GM21447 (cell line): ENCODE results near the gene GPR15LG.

Experiments
- ATAC-seq: cut with Tn5 transposase; IDR thresholded peaks from one replicate; pipeline ENCODE4 v1.9.1; 2021; ENCODE audit not compliant: unreplicated experiment

The GPR15LG gene

GRCh38 chr10:84214046-84214572 is 40.5 kb downstream of the GPR15LG start:
- ATAC-seq: no peak

DNA sequence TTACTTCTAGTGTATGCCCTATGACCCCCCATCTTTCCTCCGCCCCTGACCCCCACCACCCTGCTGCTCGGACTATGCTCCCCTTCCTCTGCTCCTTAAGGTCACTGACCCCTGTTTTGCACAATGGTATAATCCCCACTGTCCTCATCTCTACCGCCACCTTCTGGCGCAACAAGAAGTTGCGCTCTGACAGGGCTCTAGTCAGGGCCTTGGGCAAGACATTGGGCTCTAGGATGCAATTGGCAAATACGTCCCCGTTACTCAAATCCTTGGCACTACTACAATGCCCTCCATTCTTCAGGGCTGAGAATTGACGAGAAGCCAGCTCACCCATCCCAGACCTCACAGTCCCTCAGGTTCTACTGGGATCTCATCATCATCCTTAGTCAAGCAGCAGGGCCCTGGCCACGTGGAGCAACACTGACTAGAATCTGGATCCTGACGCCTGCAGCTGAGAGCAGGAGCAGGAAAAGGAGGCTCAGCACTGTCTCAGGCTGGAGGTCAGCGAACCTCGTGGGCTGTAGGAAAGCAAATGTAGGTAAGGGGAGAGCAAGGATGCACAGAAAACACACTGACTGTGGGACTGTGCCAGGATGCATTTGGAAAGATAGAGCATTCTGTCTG is 41.1 kb downstream of the GPR15LG start:
- peak; percentile 88 for ATAC-seq

DNA sequence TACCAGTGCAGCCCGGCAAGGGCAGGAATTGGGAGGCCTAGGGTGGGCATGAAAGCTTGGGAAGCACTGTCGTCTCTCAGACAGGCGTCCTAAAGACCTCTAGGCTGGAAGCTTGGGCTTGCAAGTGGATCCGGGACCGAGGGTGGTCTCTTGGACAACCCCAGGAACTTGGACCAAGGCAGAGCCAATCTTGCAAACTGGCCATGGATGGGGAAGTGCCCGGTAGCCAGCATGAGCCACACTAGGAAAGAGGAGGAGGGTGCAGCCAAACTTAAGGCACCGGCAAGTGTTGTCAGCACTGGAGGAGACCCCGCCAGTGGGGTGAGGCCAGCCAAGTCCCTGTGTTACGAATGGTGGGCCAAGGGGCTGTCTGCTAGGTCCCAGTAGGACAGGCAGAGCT is 43.2 kb downstream of the GPR15LG start:
- ATAC-seq: no peak

DNA sequence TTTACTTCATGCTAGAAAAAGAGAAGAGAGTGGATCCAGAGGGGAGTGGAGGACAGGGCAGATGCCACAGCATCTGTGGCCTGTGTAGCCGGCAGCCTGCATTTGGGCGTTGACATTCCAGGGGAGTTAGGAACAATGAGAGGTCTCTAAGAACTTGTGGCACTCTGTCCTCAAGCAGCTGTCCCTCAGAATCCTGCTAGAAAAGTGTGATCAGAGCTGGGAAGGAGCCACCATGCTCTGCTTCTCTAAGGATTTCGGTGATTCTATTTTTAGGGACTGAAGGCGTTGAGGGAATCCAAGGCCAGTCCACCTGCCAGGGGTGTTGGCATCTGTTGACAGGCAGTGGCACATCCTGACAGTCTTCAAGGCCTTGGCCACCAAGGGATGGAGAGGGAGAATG is 44.1 kb downstream of the GPR15LG start:
- no peak for ATAC-seq

DNA sequence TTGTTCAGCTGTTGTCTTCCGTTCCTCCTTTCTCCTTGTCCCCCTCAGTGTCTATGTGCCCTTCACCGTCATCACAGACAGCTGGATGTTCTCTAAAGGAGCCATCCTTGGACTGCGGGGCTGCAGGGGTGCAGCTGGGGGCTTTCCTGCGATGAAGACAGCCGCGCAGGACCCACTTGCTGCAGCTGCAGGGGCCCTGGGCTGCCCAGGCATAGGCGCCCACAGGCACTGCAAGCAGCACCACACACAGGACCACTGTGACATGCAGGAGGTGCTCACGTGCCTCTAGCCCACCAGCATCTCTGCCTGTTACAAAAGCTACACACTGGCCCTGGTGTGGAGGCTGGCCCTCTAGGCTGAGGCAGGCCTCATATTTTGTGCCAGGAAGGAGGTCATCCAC is 48.3 kb downstream of the GPR15LG start:
- no peak for ATAC-seq

DNA sequence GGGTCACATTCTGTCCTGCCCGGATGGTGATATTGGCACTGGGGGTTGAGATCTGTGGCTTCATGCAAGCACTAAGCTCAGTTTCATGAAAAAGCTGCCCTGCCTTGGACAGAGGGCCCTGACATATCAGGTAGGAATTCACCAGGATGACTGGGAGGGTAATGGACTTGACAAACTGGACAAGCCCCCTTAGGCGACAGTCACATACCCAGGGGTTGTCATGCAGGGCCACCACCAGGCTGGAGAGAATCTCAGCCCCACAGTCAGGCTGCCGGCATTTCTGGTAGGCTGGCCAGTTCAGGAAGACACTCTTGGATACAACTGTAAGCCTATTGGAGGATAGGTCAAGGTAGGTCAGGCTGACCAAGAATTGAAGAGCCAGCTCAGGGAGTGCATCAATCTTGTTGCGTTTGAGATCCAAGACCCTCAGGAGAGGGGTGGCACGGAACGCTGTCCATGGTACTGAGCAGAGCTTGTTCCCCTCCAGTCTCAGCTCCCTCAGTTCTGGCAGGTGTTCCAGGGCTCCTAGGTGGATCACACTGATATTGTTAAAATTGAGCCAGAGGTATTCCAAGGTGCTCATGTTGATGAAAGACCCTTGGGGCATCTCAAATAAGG is 50.9 kb downstream of the GPR15LG start:
- no peak for ATAC-seq

GRCh38 chr10:84225427-84226173 is 52.0 kb downstream of the GPR15LG start, which contains the start of gene LRIT2:
TSS of gene LRIT2 (minus strand) at chr10:84225544. CDS start at chr10:84225520, 24 bp downstream.
- ATAC-seq: no peak

- ATAC-seq: no peak
Observed at GRCh38 chr10:84226616-84227015, 53.0 kb downstream of the GPR15LG start.

DNA sequence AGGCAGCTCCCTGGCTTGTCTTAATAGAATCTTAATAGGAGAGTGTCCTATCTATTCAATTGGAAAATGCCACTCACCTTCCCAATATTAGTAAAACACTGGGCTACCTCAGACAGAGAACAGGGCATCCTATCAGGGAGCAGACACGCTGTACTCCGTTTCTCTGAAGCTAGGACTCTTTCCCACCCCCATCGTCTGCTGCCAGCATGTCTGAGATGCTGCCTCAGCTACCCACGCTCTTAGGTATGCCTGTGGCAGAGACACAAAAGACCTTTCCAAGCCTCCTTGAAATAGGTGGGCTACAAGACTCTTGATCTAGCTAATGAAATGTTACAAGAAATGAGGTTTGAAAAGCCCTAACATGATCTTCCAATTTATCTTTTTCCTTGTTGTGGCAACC is 54.2 kb downstream of the GPR15LG start:
- ATAC-seq: no peak

DNA sequence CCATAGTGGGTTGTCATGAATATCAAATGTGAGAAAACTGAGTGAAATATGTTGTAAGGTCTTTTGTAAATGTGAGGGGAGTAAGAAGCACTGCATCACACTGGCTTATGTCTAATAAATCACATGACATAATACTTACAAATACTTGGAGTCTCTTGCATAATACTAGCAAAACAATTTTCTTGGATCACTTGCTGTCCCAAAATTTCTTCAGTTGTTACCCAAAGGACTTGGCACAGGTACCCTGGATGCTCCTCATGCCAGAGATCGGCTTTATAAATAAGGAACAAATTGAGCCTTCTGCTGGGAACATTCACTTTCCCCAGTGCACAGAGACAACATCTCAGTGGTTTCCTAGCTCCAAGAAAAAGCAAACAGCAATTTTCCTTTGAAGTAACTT is 56.8 kb downstream of the GPR15LG start:
- no peak for ATAC-seq

- no peak for ATAC-seq
Observed at GRCh38 chr10:84232376-84232775, 58.8 kb downstream of the GPR15LG start.

DNA sequence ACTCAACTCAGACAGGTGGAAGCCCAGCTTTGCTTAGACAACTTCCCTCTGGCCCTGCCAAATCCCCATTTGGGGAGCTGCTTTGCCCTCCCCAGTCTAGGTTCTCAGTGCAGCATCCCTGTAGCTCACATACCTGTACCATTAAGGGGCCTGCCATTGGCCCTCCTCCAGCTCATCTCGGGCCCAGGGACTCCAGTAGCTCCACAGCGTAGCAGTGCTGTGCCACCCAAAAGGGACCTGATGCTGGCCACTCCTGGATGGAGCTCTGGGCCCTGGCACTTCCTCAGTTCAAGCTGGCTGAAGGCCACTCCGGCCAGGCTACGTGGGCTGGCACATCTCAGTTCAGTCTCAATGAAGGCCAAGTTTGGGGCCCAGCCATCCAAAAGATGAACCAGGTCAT is 60.3 kb downstream of the GPR15LG start:
- no peak for ATAC-seq

DNA sequence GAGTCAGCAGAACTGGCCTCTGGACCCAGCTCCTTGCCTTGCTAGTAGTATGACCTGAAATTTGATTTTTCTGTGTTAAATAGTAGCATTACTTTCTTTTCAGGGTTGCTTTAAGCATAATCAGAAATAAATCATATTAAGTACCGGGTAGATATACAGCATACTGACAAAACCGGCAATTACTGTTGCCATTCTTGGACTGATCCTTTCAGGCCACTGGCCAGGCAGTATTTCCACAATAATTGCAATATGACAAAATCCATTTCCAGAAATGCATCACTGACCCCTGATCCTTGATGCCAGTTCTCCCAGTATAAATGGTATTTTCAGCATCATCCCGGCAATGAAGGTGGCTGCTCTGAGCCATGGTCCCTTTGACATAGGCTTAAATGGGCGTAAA is 60.9 kb downstream of the GPR15LG start:
- no peak for ATAC-seq
